Transverse colon (tissue), 4 donors: Measurements from ENCODE around the gene SDK2. TPM values are rescaled to one million over a fixed set of nuclear protein-coding genes. Genes with fewer than 3 reads are reported as not detected.

Source experiments
- DNase-seq: peaks from one replicate; pipeline ENCODE4 v3.0.0-alpha.2; 2019
- H3K27ac ChIP-seq, 4 donors: fragments of 200-600 bp; sonication (generic); 2 replicates each; pipeline ENCODE4 v1.5.1; 2016 to 2018; ENCODE audit warnings: inconsistent platforms in 4 of 4
- H3K27me3 ChIP-seq: fragments of 200-600 bp; sonication (generic); 2 replicates; pipeline ENCODE4 v1.5.1; 2017; ENCODE audit warnings: inconsistent platforms
- H3K36me3 ChIP-seq, 4 donors: fragments of 200-600 bp; sonication (generic); 2 replicates each; pipeline ENCODE4 v1.5.1; 2017 to 2019; ENCODE audit warnings: inconsistent platforms in 4 of 4
- H3K4me1 ChIP-seq, 4 donors: fragments of 200-600 bp; sonication (generic); 2 replicates each; pipeline ENCODE4 v1.5.1; 2017 to 2020; ENCODE audit warnings: inconsistent platforms in 4 of 4
- H3K4me3 ChIP-seq, 4 donors: fragments of 200-600 bp; sonication (generic); 1 replicate in 1 of 4; 2 replicates in 3 of 4; pipeline versions ENCODE4 v1.5.1 to v1.6.1; 2017 to 2019; ENCODE audit warnings: inconsistent platforms in 4 of 4
- H3K9me3 ChIP-seq, 2 donors: fragments of 200-600 bp; sonication (generic); 2 replicates each; pipeline ENCODE4 v1.5.1; 2017 to 2019; ENCODE audit warnings: inconsistent platforms in 2 of 2
- EP300 ChIP-seq: sonication (generic); formaldehyde crosslinking; IDR thresholded peaks from one replicate; pipeline ENCODE4 v1.6.1; 2017; ENCODE audit warnings: antibody characterized with exemption, low read depth
- POLR2A ChIP-seq: fragments of 450-650 bp; IDR thresholded peaks from one replicate; pipeline ENCODE4 v1.6.1; 2016; ENCODE audit warnings: antibody characterized with exemption, mild to moderate bottlenecking, moderate library complexity
- POLR2AphosphoS5 ChIP-seq, 3 donors: sonication (generic); formaldehyde crosslinking; IDR thresholded peaks; one replicate each; pipeline ENCODE4 v1.6.1; 2016; ENCODE audit warnings: antibody characterized with exemption in 3 of 3
- WGBS, 2 donors: methylation state at CpG; one replicate each; pipeline ENCODE4 v1.1.5; 2018; ENCODE audit warnings: low coverage in 1 of 2; 5-methylcytosine and 5-hydroxymethylcytosine counted together
- in situ Hi-C, 4 donors: fragments of 200-750 bp; cut with MboI; loops; one replicate each; pipeline versions ENCODE4 v1.15.0 to v1.15.1; 2017; ENCODE audit warnings: low sequenced_read_pairs in 3 of 4, low pct_ligation_motif_present in 1 of 4, low pct_unique_long_range_greater_than_20kb in 1 of 4
- intact Hi-C: fragments of 100-400 bp; cut with DNase I; formaldehyde crosslinking; loops from one replicate; pipeline ENCODE4 v1.15.1; 2023; ENCODE audit warnings: low total_unique reads
- total RNA-seq, 4 donors: library from RNA; depleted of rRNA; stranded (reverse); fragments of >200 nt; gene quantifications; one replicate each; pipeline ENCODE4 v1.1.0, GENCODE V29; 2016
- TF ChIP-seq, protein P1 (sequence below), 5 experiments: fragments of 200-600 bp in 3 of 5; fragments of 450-650 bp in 2 of 5; sonication (generic) in 3 of 5; IDR thresholded peaks; 1 replicate in 2 of 5; 2 replicates in 3 of 5; pipeline ENCODE4 v1.5.1; 2016 to 2017; ENCODE audit warnings: antibody characterized with exemption in 5 of 5, inconsistent platforms in 3 of 5, mild to moderate bottlenecking in 2 of 5, moderate library complexity in 1 of 5

The SDK2 gene
- total RNA-seq, 4 donors from 2014 or later = 2.6 to 9.8 (median 3.4) TPM

DNA sequence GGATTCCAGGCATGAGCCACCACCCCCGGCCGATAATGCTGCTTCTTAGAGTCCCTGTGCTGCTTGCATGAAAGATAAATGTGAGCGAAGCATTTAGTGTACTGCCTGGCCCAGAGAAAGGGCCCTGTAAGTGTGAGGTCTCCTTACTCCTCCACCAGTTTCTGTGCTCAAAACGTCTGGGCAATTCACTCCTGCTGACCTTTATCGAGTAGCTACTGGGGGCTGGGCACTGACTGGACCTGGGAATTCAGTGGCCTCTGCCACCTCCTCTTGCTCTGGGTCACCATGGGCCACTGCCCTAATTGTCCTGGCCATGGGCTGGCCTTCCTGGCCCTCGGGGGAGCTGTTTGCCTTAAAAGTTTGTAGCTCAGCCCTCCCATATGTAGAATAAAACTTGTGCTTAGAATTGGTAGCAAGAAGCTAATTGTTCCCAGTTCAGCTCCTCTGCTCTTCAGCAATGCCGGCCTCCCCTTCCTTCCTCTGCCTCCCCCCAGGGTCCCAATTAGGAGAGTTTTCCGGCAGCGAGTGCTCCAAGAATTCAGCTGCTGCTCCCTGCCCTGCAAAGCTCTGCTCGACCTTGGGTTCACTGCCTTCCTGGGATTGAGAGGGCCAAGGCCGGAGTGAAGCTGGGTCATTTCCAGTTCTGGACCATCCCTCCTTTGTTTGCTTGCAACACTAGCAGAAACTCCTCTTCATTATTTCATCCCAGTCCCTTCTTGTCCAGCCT lies 233.5 kb downstream of the SDK2 start:
- H3K4me3 ChIP-seq = no peak overlapping the region
- H3K27me3 ChIP-seq = no peaks in the 10 kb centered on the region
- in situ Hi-C loops = no loop called here
- no peaks in the 10 kb centered on the region for H3K36me3 ChIP-seq
- intact Hi-C loops = no loop called here
- no peaks in the 10 kb centered on the region for H3K9me3 ChIP-seq
- WGBS, 2 donors = 65% methylated on average over 11 of the region's 11 CpGs; no CpG with 5 or more reads in 1 of the 2 donors
- H3K4me1 ChIP-seq = no peaks in the 10 kb centered on the region
- TF ChIP-seq POLR2AphosphoS5 (IDR thresholded peaks at IDR 0.05) = no peak
- TF ChIP-seq EP300 = no peak
- TF ChIP-seq POLR2A = no peak
- TF ChIP-seq, protein P1, sequence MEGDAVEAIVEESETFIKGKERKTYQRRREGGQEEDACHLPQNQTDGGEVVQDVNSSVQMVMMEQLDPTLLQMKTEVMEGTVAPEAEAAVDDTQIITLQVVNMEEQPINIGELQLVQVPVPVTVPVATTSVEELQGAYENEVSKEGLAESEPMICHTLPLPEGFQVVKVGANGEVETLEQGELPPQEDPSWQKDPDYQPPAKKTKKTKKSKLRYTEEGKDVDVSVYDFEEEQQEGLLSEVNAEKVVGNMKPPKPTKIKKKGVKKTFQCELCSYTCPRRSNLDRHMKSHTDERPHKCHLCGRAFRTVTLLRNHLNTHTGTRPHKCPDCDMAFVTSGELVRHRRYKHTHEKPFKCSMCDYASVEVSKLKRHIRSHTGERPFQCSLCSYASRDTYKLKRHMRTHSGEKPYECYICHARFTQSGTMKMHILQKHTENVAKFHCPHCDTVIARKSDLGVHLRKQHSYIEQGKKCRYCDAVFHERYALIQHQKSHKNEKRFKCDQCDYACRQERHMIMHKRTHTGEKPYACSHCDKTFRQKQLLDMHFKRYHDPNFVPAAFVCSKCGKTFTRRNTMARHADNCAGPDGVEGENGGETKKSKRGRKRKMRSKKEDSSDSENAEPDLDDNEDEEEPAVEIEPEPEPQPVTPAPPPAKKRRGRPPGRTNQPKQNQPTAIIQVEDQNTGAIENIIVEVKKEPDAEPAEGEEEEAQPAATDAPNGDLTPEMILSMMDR (IDR thresholded peaks at IDR 0.05) = no peak
- peak overlapping the region in 1 of 4 donors; percentile 3 for H3K27ac ChIP-seq
- DNase-seq = no peak

DNA sequence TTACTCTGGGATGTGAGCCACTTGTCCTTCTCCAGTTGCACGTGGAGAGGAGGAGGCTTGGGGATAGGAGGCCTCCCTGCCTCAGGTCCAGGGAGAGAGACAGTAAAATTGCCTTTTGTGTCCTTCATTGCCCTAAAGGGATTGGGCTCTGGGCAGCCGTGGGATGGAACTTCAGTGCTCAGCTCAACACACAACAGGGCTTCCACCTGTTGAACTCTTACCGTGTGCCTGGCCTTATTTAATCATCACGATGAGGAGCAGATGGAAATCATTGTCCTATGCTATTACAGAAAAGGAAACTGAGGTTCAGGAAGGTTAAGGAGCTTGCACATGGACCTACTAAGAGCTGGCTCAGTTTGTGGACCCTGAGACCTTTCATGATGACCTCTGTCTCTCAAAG lies 240.0 kb downstream of the SDK2 start:
- TF ChIP-seq POLR2AphosphoS5 (IDR thresholded peaks at IDR 0.05) (no peak), EP300 (no peak), POLR2A (no peak)
- TF ChIP-seq, protein P1 (IDR thresholded peaks at IDR 0.05) = no peak
- no peaks in the 10 kb centered on the region for H3K27me3 ChIP-seq
- no peak overlapping the region for H3K4me3 ChIP-seq
- H3K9me3 ChIP-seq = no peaks in the 10 kb centered on the region
- H3K36me3 ChIP-seq = no peaks in the 10 kb centered on the region
- in situ Hi-C loops = no loop called here
- intact Hi-C loops = no loop called here
- no peak for DNase-seq
- WGBS, 2 donors = 69 to 76% methylated on average over 3 to 4 of the region's 4 CpGs
- no peaks in the 10 kb centered on the region for H3K4me1 ChIP-seq
- H3K27ac ChIP-seq = no peak overlapping the region

DNA sequence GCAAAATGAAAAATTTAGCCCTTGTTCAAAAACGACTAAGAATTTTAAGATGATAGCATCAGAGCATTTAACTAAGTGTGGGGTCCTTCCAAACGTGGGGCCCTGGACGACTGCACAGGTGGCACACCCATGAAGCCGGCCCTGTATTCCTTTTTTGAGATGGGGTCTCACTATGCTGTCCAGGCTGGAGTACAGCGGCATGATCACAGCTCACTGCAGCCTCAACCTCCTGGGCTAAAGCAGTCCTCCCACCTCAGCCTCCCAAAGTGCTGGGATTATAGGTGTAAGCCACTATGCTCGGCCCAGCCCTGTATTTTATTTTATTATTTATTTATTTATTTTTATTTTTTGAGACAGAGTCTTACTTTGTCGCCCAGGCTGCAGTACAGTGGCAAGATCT lies 241.8 kb downstream of the SDK2 start:
- H3K27ac ChIP-seq = no peak overlapping the region
- no peaks in the 10 kb centered on the region for H3K27me3 ChIP-seq
- DNase-seq = no peak
- WGBS, 2 donors = 87 to 100% methylated on average over 3 to 7 of the region's 7 CpGs
- no peaks in the 10 kb centered on the region for H3K9me3 ChIP-seq
- H3K36me3 ChIP-seq = no peaks in the 10 kb centered on the region
- H3K4me1 ChIP-seq = no peaks in the 10 kb centered on the region
- in situ Hi-C loops (no loop called here), intact Hi-C loops (no loop called here)
- TF ChIP-seq EP300 (no peak), POLR2AphosphoS5 (IDR thresholded peaks at IDR 0.05) (no peak), POLR2A (no peak)
- TF ChIP-seq, protein P1 (IDR thresholded peaks at IDR 0.05) = no peak
- H3K4me3 ChIP-seq = no peak overlapping the region

DNA sequence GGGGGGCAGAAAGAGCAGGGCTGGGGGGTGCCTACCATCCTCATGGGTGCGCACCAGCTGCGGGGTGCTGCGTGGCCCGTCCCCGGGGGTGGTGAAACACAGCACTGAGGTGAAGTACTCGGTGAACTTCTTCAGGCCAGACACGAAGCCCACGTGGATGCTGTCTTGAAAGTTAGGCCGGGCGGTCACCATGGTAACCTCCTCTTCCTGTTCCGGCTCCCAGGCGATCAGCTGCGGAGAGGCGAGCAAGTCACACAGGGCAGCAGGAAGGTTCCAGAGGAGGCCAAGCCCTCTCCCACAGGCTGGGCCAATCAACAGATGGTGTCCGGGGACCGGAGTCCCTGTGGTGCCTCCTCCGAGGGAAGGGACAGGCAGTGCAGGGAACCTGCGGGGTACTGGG lies 242.3 kb downstream of the SDK2 start:
- intact Hi-C loops = no loop called here
- H3K27me3 ChIP-seq = no peaks in the 10 kb centered on the region
- TF ChIP-seq EP300 = no peak
- no peak for TF ChIP-seq POLR2AphosphoS5 (IDR thresholded peaks at IDR 0.05)
- TF ChIP-seq POLR2A = no peak
- TF ChIP-seq, protein P1 (IDR thresholded peaks at IDR 0.05) = no peak
- no peaks in the 10 kb centered on the region for H3K36me3 ChIP-seq
- in situ Hi-C loops = no loop called here
- no peak for DNase-seq
- H3K9me3 ChIP-seq = no peaks in the 10 kb centered on the region
- H3K27ac ChIP-seq = no peak overlapping the region
- no peaks in the 10 kb centered on the region for H3K4me1 ChIP-seq
- no peak overlapping the region for H3K4me3 ChIP-seq
- WGBS, 2 donors = 76% methylated on average over 18 of the region's 18 CpGs; no CpG with 5 or more reads in 1 of the 2 donors
